GM19438 (cell line): Measurements from ENCODE around the gene HAX1.

ENCODE experiments used
- ATAC-seq: cut with Tn5 transposase; IDR thresholded peaks from one replicate; pipeline ENCODE4 v1.9.1; 2021; ENCODE audit warnings: low read depth; ENCODE audit not compliant: unreplicated experiment

HAX1 gene

GRCh38 chr1:154324669-154325582 is 52.5 kb downstream of the HAX1 start, which contains the start of gene ATP8B2:
Gene ATP8B2 (plus strand): TSS chr1:154325525. CDS start chr1:154328142, 2,617 bp downstream.
- peak; percentile 41 for ATAC-seq
